Caco-2 (cell line): ENCODE measurements around the gene UNC5A. TPM values are rescaled to one million over a fixed set of nuclear protein-coding genes. Genes with fewer than 3 reads are reported as not detected.

ENCODE experiments used
- BruUV-seq: library from RNA; stranded (reverse); fragments of 400-500 nt; replicated peaks from 2 replicates; lab custom pipeline; 2021; lab: Mats Ljungman, UMichigan
- CTCF ChIA-PET: fragments of 300-600 bp; sonication (Branson Sonifier 250); formaldehyde crosslinking; loops from one replicate; lab custom pipeline; 2022; ENCODE audit warnings: antibody characterized with exemption; lab: Charles Lee
- POLR2A ChIA-PET: fragments of 300-600 bp; sonication (Branson Sonifier 250); formaldehyde crosslinking; loops from one replicate; lab custom pipeline; 2022; ENCODE audit warnings: antibody characterized with exemption; lab: Charles Lee
- DNase-seq, 2 experiments: peaks; one replicate each; pipeline versions ENCODE4 v3.0.0 to v3.0.0-alpha.2; 2020 to 2022
- H3K27me3 ChIP-seq: replicated peaks from 2 replicates; pipeline ENCODE4 v1.6.0; 2011; ENCODE audit warnings: low read length; ENCODE audit not compliant: control insufficient read depth, insufficient read depth
- H3K36me3 ChIP-seq: 2 replicates; pipeline ENCODE4 v1.5.1; 2011; ENCODE audit warnings: low read length; ENCODE audit not compliant: control insufficient read depth, insufficient read depth
- H3K4me1 ChIP-seq: fragments of 250-450 bp; sonication (Bioruptor Pico); 2 replicates; pipeline ENCODE4 v1.5.1; 2020; ENCODE audit warnings: mild to moderate bottlenecking
- H3K4me3 ChIP-seq: 2 replicates; pipeline ENCODE4 v1.5.1; 2011; ENCODE audit warnings: low read depth, mild to moderate bottlenecking, control low read depth, low read length
- H3K9me3 ChIP-seq: fragments of 250-450 bp; sonication (Bioruptor Pico); 2 replicates; pipeline ENCODE4 v1.5.1; 2020; ENCODE audit warnings: mild to moderate bottlenecking, moderate library complexity
- H3K27ac Mint-ChIP-seq: one replicate; pipeline ENCODE4 v1.8.0; 2022; ENCODE audit warnings: mixed read lengths; ENCODE audit not compliant: unreplicated experiment
- H3K27me3 Mint-ChIP-seq: one replicate; pipeline ENCODE4 v1.8.0; 2022; ENCODE audit warnings: mixed read lengths; ENCODE audit not compliant: insufficient read depth, unreplicated experiment
- H3K36me3 Mint-ChIP-seq: one replicate; pipeline ENCODE4 v1.8.0; 2022; ENCODE audit warnings: mild to moderate bottlenecking, mixed read lengths; ENCODE audit not compliant: insufficient read depth, unreplicated experiment
- H3K4me1 Mint-ChIP-seq: one replicate; pipeline ENCODE4 v1.8.0; 2022; ENCODE audit warnings: low read depth, mixed read lengths; ENCODE audit not compliant: unreplicated experiment
- H3K4me3 Mint-ChIP-seq: one replicate; pipeline ENCODE4 v1.8.0; 2022; ENCODE audit warnings: mild to moderate bottlenecking, moderate library complexity, mixed read lengths; ENCODE audit not compliant: unreplicated experiment
- H3K9me3 Mint-ChIP-seq: one replicate; pipeline ENCODE4 v1.8.0; 2022; ENCODE audit warnings: mixed read lengths; ENCODE audit not compliant: unreplicated experiment
- intact Hi-C: fragments of 100-400 bp; cut with micrococcal nuclease; formaldehyde crosslinking; loops from one replicate; pipeline ENCODE4 v1.10.0; 2022; ENCODE audit not compliant: unreplicated experiment
- total RNA-seq: library from RNA; stranded (reverse); gene quantifications from 2 replicates; pipeline ENCODE4 v1.2.3, GENCODE V29; 2022
- TF ChIP-seq, protein P1 (sequence below), 2 experiments: fragments of 200-600 bp in 1 of 2; IDR thresholded peaks; 1 replicate in 1 of 2; 2 replicates in 1 of 2; pipeline versions ENCODE4 v1.5.1 to v1.8.0; 2011 to 2022; ENCODE audit warnings: antibody characterized with exemption in 1 of 2, control low read depth in 1 of 2, inconsistent platforms in 1 of 2, low read depth in 1 of 2, low read length in 1 of 2, mild to moderate bottlenecking in 1 of 2, moderate library complexity in 1 of 2; ENCODE audit not compliant: insufficient read depth in 1 of 2, severe bottlenecking in 1 of 2, unreplicated experiment in 1 of 2

The UNC5A gene
- total RNA-seq, 1 experiment from 2014 or later: not detected

DNA sequence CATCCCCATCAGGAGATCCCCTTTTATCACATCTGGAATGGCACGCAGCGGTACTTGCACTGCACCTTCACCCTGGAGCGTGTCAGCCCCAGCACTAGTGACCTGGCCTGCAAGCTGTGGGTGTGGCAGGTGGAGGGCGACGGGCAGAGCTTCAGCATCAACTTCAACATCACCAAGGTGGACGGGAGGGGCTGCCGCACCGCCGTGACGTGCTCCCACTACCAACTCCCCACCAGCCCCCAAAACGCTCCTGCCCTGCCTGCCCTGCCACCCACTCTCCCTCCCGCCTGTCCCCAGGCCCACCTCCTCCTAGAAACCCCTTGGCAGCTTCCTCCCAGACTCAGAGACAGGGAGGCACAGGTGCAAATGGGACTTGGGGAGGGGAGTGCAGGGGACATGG lies 68.1 kb downstream of the UNC5A start:
- H3K9me3 ChIP-seq: no peaks in the 10 kb centered on the region
- ChIA-PET CTCF (interaction anchor here (0.6 kb wide), 1 partner anchor 218 kb away, joined by 3 read pairs; no protein-coding TSS in a partner anchor), POLR2A (no interaction called here)
- intact Hi-C loops: no loop called here
- Mint-ChIP-seq H3K4me3 (no peak overlapping the region), H3K27me3 (peaks cover 14% of the 10 kb centered on the region), H3K4me1 (no peaks in the 10 kb centered on the region), H3K9me3 (no peaks in the 10 kb centered on the region), H3K27ac (no peak overlapping the region), H3K36me3 (no peaks in the 10 kb centered on the region)
- DNase-seq: no peak
- no TSS peak for BruUV-seq
- TF ChIP-seq, protein P1, sequence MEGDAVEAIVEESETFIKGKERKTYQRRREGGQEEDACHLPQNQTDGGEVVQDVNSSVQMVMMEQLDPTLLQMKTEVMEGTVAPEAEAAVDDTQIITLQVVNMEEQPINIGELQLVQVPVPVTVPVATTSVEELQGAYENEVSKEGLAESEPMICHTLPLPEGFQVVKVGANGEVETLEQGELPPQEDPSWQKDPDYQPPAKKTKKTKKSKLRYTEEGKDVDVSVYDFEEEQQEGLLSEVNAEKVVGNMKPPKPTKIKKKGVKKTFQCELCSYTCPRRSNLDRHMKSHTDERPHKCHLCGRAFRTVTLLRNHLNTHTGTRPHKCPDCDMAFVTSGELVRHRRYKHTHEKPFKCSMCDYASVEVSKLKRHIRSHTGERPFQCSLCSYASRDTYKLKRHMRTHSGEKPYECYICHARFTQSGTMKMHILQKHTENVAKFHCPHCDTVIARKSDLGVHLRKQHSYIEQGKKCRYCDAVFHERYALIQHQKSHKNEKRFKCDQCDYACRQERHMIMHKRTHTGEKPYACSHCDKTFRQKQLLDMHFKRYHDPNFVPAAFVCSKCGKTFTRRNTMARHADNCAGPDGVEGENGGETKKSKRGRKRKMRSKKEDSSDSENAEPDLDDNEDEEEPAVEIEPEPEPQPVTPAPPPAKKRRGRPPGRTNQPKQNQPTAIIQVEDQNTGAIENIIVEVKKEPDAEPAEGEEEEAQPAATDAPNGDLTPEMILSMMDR (IDR thresholded peaks at IDR 0.05; ENCODE audit: insufficient read depth in 1 of 2, low read depth in 1 of 2, low read length in 1 of 2, severe bottlenecking in 1 of 2, unreplicated experiment in 1 of 2): no peak
- H3K27me3 ChIP-seq: no peaks in the 10 kb centered on the region
- H3K4me1 ChIP-seq: no peaks in the 10 kb centered on the region
- no peaks in the 10 kb centered on the region for H3K36me3 ChIP-seq
- H3K4me3 ChIP-seq: no peak overlapping the region

DNA sequence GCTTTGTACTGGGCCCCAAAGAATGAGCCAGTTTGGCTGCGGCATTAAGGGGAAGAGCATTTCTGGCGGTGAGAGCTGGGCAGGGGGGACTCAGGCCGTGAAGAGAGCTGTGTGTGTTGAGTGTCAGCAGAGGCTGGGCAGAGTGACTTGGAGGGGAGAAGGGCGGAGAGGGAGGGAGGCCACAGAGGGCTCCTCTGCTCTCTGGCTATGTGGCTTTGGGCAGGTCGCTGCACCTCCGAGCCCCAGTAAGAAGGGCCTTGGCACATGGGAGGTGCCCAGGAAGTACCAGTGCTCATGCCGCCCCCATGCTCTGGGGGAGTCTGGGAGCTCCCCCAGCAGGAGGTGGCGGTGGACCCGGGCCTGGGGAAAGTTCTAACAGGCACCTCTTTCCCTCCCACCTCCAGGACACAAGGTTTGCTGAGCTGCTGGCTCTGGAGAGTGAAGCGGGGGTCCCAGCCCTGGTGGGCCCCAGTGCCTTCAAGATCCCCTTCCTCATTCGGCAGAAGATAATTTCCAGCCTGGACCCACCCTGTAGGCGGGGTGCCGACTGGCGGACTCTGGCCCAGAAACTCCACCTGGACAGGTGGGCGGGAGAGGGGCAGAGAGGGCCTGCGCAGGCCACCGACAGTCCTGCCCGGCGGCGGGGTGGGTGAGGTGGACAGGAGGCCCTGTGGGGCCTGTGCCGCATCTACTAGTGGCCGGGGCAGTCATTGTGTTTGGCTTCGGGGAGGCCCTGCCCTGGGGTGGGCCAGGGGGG lies 68.7 kb downstream of the UNC5A start:
- H3K27me3 ChIP-seq: no peaks in the 10 kb centered on the region
- TF ChIP-seq, protein P1 (IDR thresholded peaks at IDR 0.05; ENCODE audit: insufficient read depth in 1 of 2, low read depth in 1 of 2, low read length in 1 of 2, severe bottlenecking in 1 of 2, unreplicated experiment in 1 of 2): no peak
- intact Hi-C loops: no loop called here
- no TSS peak for BruUV-seq
- Mint-ChIP-seq H3K27ac (no peak overlapping the region), H3K9me3 (no peaks in the 10 kb centered on the region), H3K4me1 (no peaks in the 10 kb centered on the region), H3K4me3 (no peak overlapping the region), H3K27me3 (peaks cover 10% of the 10 kb centered on the region), H3K36me3 (no peaks in the 10 kb centered on the region)
- no peaks in the 10 kb centered on the region for H3K9me3 ChIP-seq
- no peaks in the 10 kb centered on the region for H3K36me3 ChIP-seq
- DNase-seq: no peak
- no peak overlapping the region for H3K4me3 ChIP-seq
- CTCF ChIA-PET: no interaction called here
- POLR2A ChIA-PET: no interaction called here
- H3K4me1 ChIP-seq: no peaks in the 10 kb centered on the region

DNA sequence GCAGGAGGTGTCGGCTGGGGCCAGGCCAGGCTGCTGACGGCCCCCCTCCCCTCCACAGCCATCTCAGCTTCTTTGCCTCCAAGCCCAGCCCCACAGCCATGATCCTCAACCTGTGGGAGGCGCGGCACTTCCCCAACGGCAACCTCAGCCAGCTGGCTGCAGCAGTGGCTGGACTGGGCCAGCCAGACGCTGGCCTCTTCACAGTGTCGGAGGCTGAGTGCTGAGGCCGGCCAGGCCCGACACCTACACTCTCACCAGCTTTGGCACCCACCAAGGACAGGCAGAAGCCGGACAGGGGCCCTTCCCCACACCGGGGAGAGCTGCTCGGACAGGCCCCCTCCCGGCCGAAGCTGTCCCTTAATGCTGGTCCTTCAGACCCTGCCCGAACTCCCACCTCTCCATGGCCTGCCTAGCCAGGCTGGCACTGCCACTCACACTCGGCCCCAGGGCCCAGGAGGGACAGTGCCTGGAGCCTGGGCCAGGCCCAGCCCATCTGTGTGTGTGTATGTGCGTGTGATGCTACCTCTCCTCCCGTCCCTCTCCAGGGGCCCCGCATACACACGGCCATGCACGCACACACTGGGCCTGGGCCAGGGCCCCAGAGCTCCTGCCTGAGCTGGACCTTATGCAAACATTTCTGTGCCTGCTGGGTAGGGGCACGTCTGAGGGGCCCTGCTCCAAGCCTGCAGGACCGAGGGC lies 69.5 kb downstream of the UNC5A start:
- ChIA-PET CTCF (no interaction called here), POLR2A (no interaction called here)
- no peaks in the 10 kb centered on the region for H3K36me3 ChIP-seq
- TF ChIP-seq, protein P1 (IDR thresholded peaks at IDR 0.05; ENCODE audit: insufficient read depth in 1 of 2, low read depth in 1 of 2, low read length in 1 of 2, severe bottlenecking in 1 of 2, unreplicated experiment in 1 of 2): no peak
- H3K27me3 ChIP-seq: no peaks in the 10 kb centered on the region
- no peak for DNase-seq
- Mint-ChIP-seq H3K27me3 (peaks cover 14% of the 10 kb centered on the region), H3K9me3 (no peaks in the 10 kb centered on the region), H3K36me3 (no peaks in the 10 kb centered on the region), H3K4me3 (no peak overlapping the region), H3K4me1 (no peaks in the 10 kb centered on the region), H3K27ac (no peak overlapping the region)
- BruUV-seq: no TSS peak
- no peak overlapping the region for H3K4me3 ChIP-seq
- no peaks in the 10 kb centered on the region for H3K4me1 ChIP-seq
- intact Hi-C loops: no loop called here
- H3K9me3 ChIP-seq: no peaks in the 10 kb centered on the region
